Mesendoderm (in vitro differentiated cells): ENCODE results near the gene MRPL52.
"Not testable (repeated sequence)": the region's sequence is repeated elsewhere in the genome, so short reads cannot be mapped to it uniquely, and the experiment has no call there.

Experiments used
- DNase-seq: peaks from one replicate; pipeline ENCODE4 v3.0.0; 2013
- H2AK5ac ChIP-seq: 2 replicates; pipeline ENCODE4 v1.6.1; 2013; ENCODE audit warnings: low read length, inconsistent platforms
- H2BK120ac ChIP-seq: 2 replicates; pipeline ENCODE4 v1.6.1; 2013; ENCODE audit warnings: low read depth, mild to moderate bottlenecking, low read length, moderate library complexity, mixed read lengths
- H2BK15ac ChIP-seq: replicated peaks from 2 replicates; pipeline ENCODE4 v1.6.1; 2013; ENCODE audit warnings: low read depth, mild to moderate bottlenecking, moderate library complexity
- H2BK5ac ChIP-seq: 2 replicates; pipeline ENCODE4 v1.6.1; 2013; ENCODE audit warnings: low read length, inconsistent platforms
- H3K18ac ChIP-seq: 2 replicates; pipeline ENCODE4 v1.6.1; 2013; ENCODE audit warnings: mild to moderate bottlenecking, low read length, mixed read lengths
- H3K23ac ChIP-seq: one replicate; pipeline ENCODE4 v1.6.1; 2013; ENCODE audit warnings: low read length
- H3K27ac ChIP-seq: 2 replicates; pipeline ENCODE4 v1.5.1; 2013; ENCODE audit warnings: low read depth, mild to moderate bottlenecking, inconsistent platforms, low read length, moderate library complexity
- H3K27me3 ChIP-seq: 2 replicates; pipeline ENCODE4 v1.6.1; 2013; ENCODE audit warnings: low read length, control low read depth, mild to moderate bottlenecking, inconsistent platforms; ENCODE audit not compliant: insufficient read depth, poor library complexity
- H3K36me3 ChIP-seq: 2 replicates; pipeline ENCODE4 v1.6.1; 2013; ENCODE audit warnings: low read length, inconsistent platforms; ENCODE audit not compliant: control insufficient read depth, insufficient read depth
- H3K4ac ChIP-seq: one replicate; pipeline ENCODE4 v1.6.1; 2013; ENCODE audit warnings: low read depth, mild to moderate bottlenecking, low read length, moderate library complexity
- H3K4me1 ChIP-seq: 2 replicates; pipeline ENCODE4 v1.6.1; 2013; ENCODE audit warnings: low read depth, low read length, inconsistent platforms; ENCODE audit not compliant: control insufficient read depth
- H3K4me2 ChIP-seq: 2 replicates; pipeline ENCODE4 v1.6.1; 2013; ENCODE audit warnings: low read length
- H3K4me3 ChIP-seq: 2 replicates; pipeline ENCODE4 v1.5.1; 2013; ENCODE audit warnings: mild to moderate bottlenecking, low read length
- H3K56ac ChIP-seq: one replicate; pipeline ENCODE4 v1.6.1; 2013; ENCODE audit warnings: low read length
- H3K79me1 ChIP-seq: 2 replicates; pipeline ENCODE4 v1.6.1; 2013; ENCODE audit warnings: low read length, inconsistent platforms
- H3K79me2 ChIP-seq: 2 replicates; pipeline ENCODE4 v1.6.1; 2013; ENCODE audit warnings: mild to moderate bottlenecking, low read length; ENCODE audit not compliant: control insufficient read depth, insufficient read depth
- H3K9ac ChIP-seq: 2 replicates; pipeline ENCODE4 v1.6.1; 2013; ENCODE audit warnings: low read length, inconsistent platforms
- H4K5ac ChIP-seq: one replicate; pipeline ENCODE4 v1.6.1; 2013; ENCODE audit warnings: low read length
- H4K8ac ChIP-seq: one replicate; pipeline ENCODE4 v1.6.1; 2013; ENCODE audit warnings: low read depth, mild to moderate bottlenecking, control low read depth, low read length, moderate library complexity
- whole genome bisulfite sequencing: extraction: QIAGEN DNeasy Blood & Tissue Kit; methylation state at CpG from one replicate; pipeline ENCODE4 v1.1.7; 2013; ENCODE audit warnings: low lambda C conversion rate, missing lambda C conversion rate; ENCODE audit not compliant: insufficient coverage; ENCODE audit errors: extremely low coverage; 5-methylcytosine and 5-hydroxymethylcytosine counted together

The MRPL52 gene

DNA sequence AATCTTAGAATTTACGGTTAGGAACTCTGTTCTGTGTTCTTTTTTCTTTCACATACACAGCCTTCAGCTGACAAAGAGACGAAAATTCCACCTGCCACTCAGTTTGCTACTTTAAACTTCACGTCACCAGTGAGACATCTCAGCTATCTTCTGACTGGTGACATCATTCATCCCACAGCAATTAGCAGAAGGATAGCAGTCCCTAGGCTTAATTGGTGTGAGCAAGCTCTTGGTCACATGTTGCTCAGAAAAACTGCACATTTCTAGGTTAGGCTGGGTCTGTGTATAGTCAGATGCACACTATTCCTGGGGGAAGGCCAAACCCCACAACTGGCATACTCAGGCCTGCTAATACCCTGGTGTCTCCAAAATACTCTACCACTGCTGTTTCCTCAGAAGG, 38.4 kb upstream of the MRPL52 start:
- DNase-seq, result no peak
- no peak overlapping the region for H3K56ac ChIP-seq
- H3K4me2 ChIP-seq, result no peak overlapping the region
- H3K23ac ChIP-seq, result no peak overlapping the region
- no peak overlapping the region for H4K8ac ChIP-seq
- H3K9ac ChIP-seq, result no peak overlapping the region
- no peaks in the 10 kb centered on the region for H3K27me3 ChIP-seq
- no peak overlapping the region for H3K27ac ChIP-seq
- WGBS, result no CpG with 5 or more reads among the region's 3 CpGs
- no peak overlapping the region for H2BK15ac ChIP-seq
- H3K4me1 ChIP-seq, result peaks cover under 1% of the 10 kb centered on the region
- H2BK5ac ChIP-seq, result no peak overlapping the region
- H3K18ac ChIP-seq, result no peak overlapping the region
- H2AK5ac ChIP-seq, result no peak overlapping the region
- H3K4me3 ChIP-seq, result no peak overlapping the region
- H3K79me2 ChIP-seq, result no peaks in the 10 kb centered on the region
- no peak overlapping the region for H2BK120ac ChIP-seq
- no peaks in the 10 kb centered on the region for H3K36me3 ChIP-seq
- no peak overlapping the region for H4K5ac ChIP-seq
- H3K4ac ChIP-seq, result no peak overlapping the region
- no peaks in the 10 kb centered on the region for H3K79me1 ChIP-seq

DNA sequence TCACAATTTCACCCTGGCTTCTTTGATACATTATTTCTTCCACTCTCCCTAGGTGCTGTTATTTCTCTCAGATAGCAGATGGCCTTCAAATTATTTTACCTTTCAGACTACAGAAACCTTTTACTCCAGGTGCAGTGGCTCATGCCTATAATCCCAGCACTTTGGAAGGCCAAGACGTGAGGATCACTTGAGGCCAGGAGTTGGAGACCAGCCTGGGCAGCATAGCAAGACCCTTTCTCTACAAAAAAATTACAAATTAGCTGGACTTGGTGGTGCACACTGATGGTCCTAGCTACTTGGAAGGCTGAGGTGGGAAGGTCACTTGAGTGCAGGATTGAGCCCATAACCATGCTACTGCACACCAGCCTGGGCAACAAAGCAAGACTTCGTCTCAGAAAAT, 37.5 kb upstream of the MRPL52 start:
- Histone ChIP-seq H2BK120ac (no peak overlapping the region), H3K4me2 (no peak overlapping the region), H3K36me3 (no peaks in the 10 kb centered on the region), H3K23ac (no peak overlapping the region), H3K79me2 (no peaks in the 10 kb centered on the region), H3K9ac (no peak overlapping the region), H3K27me3 (no peaks in the 10 kb centered on the region), H3K4me3 (no peak overlapping the region), H3K4me1 (peaks cover 4% of the 10 kb centered on the region), H3K27ac (no peak overlapping the region), H4K5ac (no peak overlapping the region), H4K8ac (no peak overlapping the region), H3K18ac (no peak overlapping the region), H3K56ac (no peak overlapping the region), H2AK5ac (no peak overlapping the region), H3K4ac (no peak overlapping the region), H3K79me1 (no peaks in the 10 kb centered on the region), H2BK5ac (no peak overlapping the region), H2BK15ac (no peak overlapping the region)
- DNase-seq, result no peak
- no CpG with 5 or more reads among the region's 2 CpGs for WGBS

- H3K56ac ChIP-seq, H4K8ac ChIP-seq, H3K9ac ChIP-seq, H4K5ac ChIP-seq, H2AK5ac ChIP-seq, H3K4me1 ChIP-seq, H3K18ac ChIP-seq, H2BK15ac ChIP-seq, H3K4me3 ChIP-seq, H3K36me3 ChIP-seq, H2BK120ac ChIP-seq, H3K27me3 ChIP-seq, H3K4me2 ChIP-seq, H3K27ac ChIP-seq, DNase-seq, H3K79me2 ChIP-seq, H3K4ac ChIP-seq, H3K23ac ChIP-seq, H2BK5ac ChIP-seq, H3K79me1 ChIP-seq: not testable (repeated sequence)
- no CpG with 5 or more reads among the region's 5 CpGs for WGBS
These were observed 36.1 kb upstream of the MRPL52 start for GRCh38 chr14:22793550-22793949.

DNA sequence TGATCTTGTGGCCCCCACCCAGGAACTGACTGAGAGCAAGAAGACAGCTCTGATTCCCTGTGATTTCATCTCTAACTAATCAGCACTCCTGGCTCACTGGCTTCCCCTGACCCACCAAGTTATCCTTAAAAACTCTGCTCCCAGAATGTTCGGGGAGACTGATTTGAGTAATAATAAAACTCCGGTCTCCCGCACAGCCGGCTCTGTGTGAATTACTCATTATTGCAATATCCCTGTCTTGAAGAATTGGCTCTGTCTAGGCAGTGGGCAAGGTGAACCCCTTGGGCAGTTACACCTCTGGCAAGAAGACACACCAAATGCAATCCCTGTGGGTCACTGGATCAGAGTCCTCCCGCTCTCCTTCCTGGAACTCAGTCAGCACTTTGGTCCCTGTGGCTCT, 35.7 kb upstream of the MRPL52 start:
- no peak overlapping the region for H3K18ac ChIP-seq
- H2BK15ac ChIP-seq, result no peak overlapping the region
- no peak overlapping the region for H4K5ac ChIP-seq
- peaks cover 7% of the 10 kb centered on the region for H3K4me1 ChIP-seq
- H3K23ac ChIP-seq, result no peak overlapping the region
- H3K27ac ChIP-seq, result no peak overlapping the region
- H3K4me2 ChIP-seq, result no peak overlapping the region
- no peak for DNase-seq
- H3K36me3 ChIP-seq, result no peaks in the 10 kb centered on the region
- H3K79me1 ChIP-seq, result no peaks in the 10 kb centered on the region
- no peaks in the 10 kb centered on the region for H3K27me3 ChIP-seq
- H2AK5ac ChIP-seq, result no peak overlapping the region
- no peak overlapping the region for H3K4ac ChIP-seq
- WGBS, result no CpG with 5 or more reads among the region's 5 CpGs
- H3K4me3 ChIP-seq, result no peak overlapping the region
- H3K79me2 ChIP-seq, result no peaks in the 10 kb centered on the region
- no peak overlapping the region for H4K8ac ChIP-seq
- H3K9ac ChIP-seq, result no peak overlapping the region
- no peak overlapping the region for H2BK120ac ChIP-seq
- no peak overlapping the region for H2BK5ac ChIP-seq
- no peak overlapping the region for H3K56ac ChIP-seq

DNA sequence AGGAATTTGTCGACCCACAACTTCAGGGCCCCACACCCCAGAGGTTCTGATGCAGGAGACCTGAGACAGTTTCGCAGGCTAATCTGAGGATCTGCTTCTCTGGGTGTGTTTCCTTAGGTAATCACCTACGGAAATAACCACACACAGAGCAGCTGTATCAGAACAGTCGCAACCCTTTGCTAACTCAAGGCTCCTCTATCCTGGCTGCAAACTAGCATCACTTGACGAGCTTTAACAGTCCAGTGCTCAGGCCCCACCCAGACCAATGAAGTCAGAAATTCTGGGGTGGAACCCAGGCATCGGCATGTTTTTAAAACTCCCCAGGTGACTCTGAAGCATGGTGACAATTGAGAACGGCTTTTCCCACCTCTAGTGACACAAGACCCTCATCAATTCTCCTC, 35.1 kb upstream of the MRPL52 start:
- Histone ChIP-seq H3K79me1 (no peaks in the 10 kb centered on the region), H2AK5ac (no peak overlapping the region), H3K36me3 (no peaks in the 10 kb centered on the region), H2BK15ac (no peak overlapping the region), H3K79me2 (no peaks in the 10 kb centered on the region), H3K4me2 (no peak overlapping the region), H2BK5ac (no peak overlapping the region), H3K27ac (no peak overlapping the region), H4K8ac (no peak overlapping the region), H2BK120ac (no peak overlapping the region), H3K18ac (no peak overlapping the region), H3K56ac (no peak overlapping the region), H3K23ac (no peak overlapping the region), H3K4ac (no peak overlapping the region), H4K5ac (no peak overlapping the region), H3K4me1 (peaks cover 7% of the 10 kb centered on the region), H3K9ac (no peak overlapping the region), H3K4me3 (no peak overlapping the region), H3K27me3 (no peaks in the 10 kb centered on the region)
- DNase-seq, result no peak
- WGBS, result no CpG with 5 or more reads among the region's 7 CpGs

DNA sequence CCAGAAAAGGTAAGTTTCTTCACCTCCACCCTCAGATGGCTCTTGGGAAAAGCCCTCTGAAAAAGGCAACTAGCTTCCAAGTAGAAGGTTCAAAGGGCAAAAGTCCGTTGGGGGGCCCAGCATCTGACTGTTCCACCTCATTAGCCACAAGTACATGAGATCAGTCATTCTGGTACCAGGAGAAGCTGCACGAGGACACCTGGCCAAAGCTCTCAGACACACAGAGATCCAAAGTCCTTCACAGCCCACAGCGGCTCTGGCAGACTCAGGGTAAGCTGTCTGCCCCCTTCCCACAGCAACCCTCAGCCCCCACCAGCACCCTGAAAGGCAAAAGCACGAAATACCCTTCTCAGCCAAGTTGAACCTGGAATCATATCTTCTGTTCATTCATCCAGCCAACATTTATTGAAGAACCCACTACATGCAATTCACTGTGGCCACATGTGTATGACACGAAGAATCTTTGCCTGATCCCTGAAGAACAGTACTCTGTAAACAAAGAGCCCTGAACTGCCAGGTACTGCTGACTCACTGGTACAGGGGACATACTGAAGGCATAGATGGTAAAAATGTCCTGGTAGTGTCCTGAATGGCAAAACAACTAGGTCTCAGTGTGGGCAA, 33.5 kb upstream of the MRPL52 start:
- Histone ChIP-seq H2BK5ac (peak overlapping the region; percentile 2), H3K4me2 (no peak overlapping the region), H4K8ac (no peak overlapping the region), H3K23ac (no peak overlapping the region), H3K4me1 (peaks cover 7% of the 10 kb centered on the region), H3K4me3 (no peak overlapping the region), H2BK120ac (no peak overlapping the region), H3K9ac (no peak overlapping the region), H2AK5ac (no peak overlapping the region), H3K56ac (peak overlapping the region; percentile 53), H3K36me3 (no peaks in the 10 kb centered on the region), H4K5ac (no peak overlapping the region), H3K18ac (peak overlapping the region; percentile 34), H3K79me2 (no peaks in the 10 kb centered on the region), H3K27me3 (no peaks in the 10 kb centered on the region), H3K79me1 (no peaks in the 10 kb centered on the region), H3K27ac (peak overlapping the region; percentile 1), H2BK15ac (no peak overlapping the region), H3K4ac (peak overlapping the region; percentile 75)
- no CpG with 5 or more reads among the region's 5 CpGs for WGBS
- DNase-seq, result no peak
